SK-N-MC (cell line): ENCODE data around the gene CTNND2.
A peak's percentile ranks its signal among the peaks of the same experiment; 100 is the strongest.

Experiments
- DNase-seq: peaks from one replicate; pipeline ENCODE4 v3.0.0-alpha.2; 2011; ENCODE audit warnings: low read depth, low spot score
- H3K27ac ChIP-seq: fragments of 200-600 bp; sonication (generic); 2 replicates; pipeline ENCODE4 v1.5.1; 2016; ENCODE audit warnings: mixed run types
- H3K36me3 ChIP-seq: fragments of 200-600 bp; sonication (generic); 2 replicates; pipeline ENCODE4 v1.6.1; 2017; ENCODE audit warnings: antibody characterized with exemption, low read length, mixed read lengths; ENCODE audit not compliant: insufficient read depth
- H3K4me3 ChIP-seq: fragments of 200-600 bp; sonication (generic); 2 replicates; pipeline ENCODE4 v1.5.1; 2016
- H3K9ac ChIP-seq: fragments of 200-600 bp; sonication (generic); 2 replicates; pipeline ENCODE4 v1.8.0; 2017; ENCODE audit warnings: mixed run types, mixed read lengths; ENCODE audit not compliant: insufficient read length
- H3K9me3 ChIP-seq: fragments of 200-600 bp; sonication (generic); 2 replicates; pipeline ENCODE4 v1.6.1; 2017; ENCODE audit warnings: low read depth, mild to moderate bottlenecking, antibody characterized with exemption, low read length, moderate library complexity, mixed read lengths
- EZH2 ChIP-seq: fragments of 200-600 bp; sonication (generic); IDR thresholded peaks from one replicate; pipeline ENCODE4 v1.6.1; 2017; ENCODE audit warnings: antibody characterized with exemption
- FOXP2 ChIP-seq: optimal IDR thresholded peaks from 2 replicates; pipeline ENCODE3; 2011; ENCODE audit warnings: mild to moderate bottlenecking, moderate library complexity; ENCODE audit not compliant: insufficient read depth; ENCODE audit errors: extremely low read length, control extremely low read depth
- POLR2AphosphoS5 ChIP-seq: IDR thresholded peaks from 2 replicates; pipeline ENCODE4 v1.6.1; 2012; ENCODE audit warnings: mild to moderate bottlenecking, low read depth, low read length, borderline replicate concordance

CTNND2 gene

GRCh38 chr5:11519236-11519635 lies 385.0 kb downstream of the CTNND2 start:
- no peak overlapping the region for H3K27ac ChIP-seq
- no peak for DNase-seq
- no peaks in the 10 kb centered on the region for H3K36me3 ChIP-seq
- no peak for TF ChIP-seq EZH2
- TF ChIP-seq FOXP2: no peak
- TF ChIP-seq POLR2AphosphoS5: no peak
- H3K9me3 ChIP-seq: no peaks in the 10 kb centered on the region
- no peak overlapping the region for H3K9ac ChIP-seq
- H3K4me3 ChIP-seq: no peak overlapping the region

- no peaks in the 10 kb centered on the region for H3K36me3 ChIP-seq
- DNase-seq: no peak
- H3K9ac ChIP-seq: no peak overlapping the region
- TF ChIP-seq EZH2: no peak
- no peaks in the 10 kb centered on the region for H3K9me3 ChIP-seq
- H3K4me3 ChIP-seq: no peak overlapping the region
- no peak overlapping the region for H3K27ac ChIP-seq
Measured at GRCh38 chr5:11518676-11519075, 385.6 kb downstream of the CTNND2 start.

- H3K9ac ChIP-seq: no peak overlapping the region
- DNase-seq: no peak
- TF ChIP-seq POLR2AphosphoS5 (no peak), FOXP2 (no peak), EZH2 (no peak)
Measured at GRCh38 chr5:11514705-11515432, 389.4 kb downstream of the CTNND2 start.

GRCh38 chr5:11511878-11512277 lies 392.4 kb downstream of the CTNND2 start:
- Histone ChIP-seq H3K27ac (no peak overlapping the region), H3K4me3 (no peak overlapping the region), H3K9ac (no peak overlapping the region), H3K9me3 (no peaks in the 10 kb centered on the region), H3K36me3 (no peaks in the 10 kb centered on the region)
- DNase-seq: no peak
- TF ChIP-seq POLR2AphosphoS5 (no peak), EZH2 (no peak), FOXP2 (no peak)

More at GRCh38 chr5:11514705-11515432, 389.4 kb downstream of the CTNND2 start:
- Histone ChIP-seq H3K36me3 (no peaks in the 10 kb centered on the region), H3K9me3 (no peaks in the 10 kb centered on the region), H3K4me3 (no peak overlapping the region), H3K27ac (no peak overlapping the region)

- no peak overlapping the region for H3K9ac ChIP-seq
- H3K4me3 ChIP-seq: no peak overlapping the region
- DNase-seq: no peak
- H3K9me3 ChIP-seq: no peaks in the 10 kb centered on the region
- TF ChIP-seq EZH2 (no peak), POLR2AphosphoS5 (no peak), FOXP2 (no peak)
- H3K27ac ChIP-seq: no peak overlapping the region; the same call in 1 of the 2 replicates
- H3K36me3 ChIP-seq: no peaks in the 10 kb centered on the region
Measured at GRCh38 chr5:11510889-11511288, 393.4 kb downstream of the CTNND2 start.

GRCh38 chr5:11509793-11510192 lies 394.5 kb downstream of the CTNND2 start:
- TF ChIP-seq FOXP2 (no peak), EZH2 (no peak), POLR2AphosphoS5 (no peak)
- DNase-seq: no peak
- Histone ChIP-seq H3K36me3 (no peaks in the 10 kb centered on the region), H3K9ac (no peak overlapping the region), H3K4me3 (no peak overlapping the region), H3K9me3 (no peaks in the 10 kb centered on the region), H3K27ac (no peak overlapping the region; the same call in 1 of the 2 replicates)

GRCh38 chr5:11507156-11507910 lies 396.9 kb downstream of the CTNND2 start:
- H3K36me3 ChIP-seq: no peaks in the 10 kb centered on the region
- no peak overlapping the region for H3K9ac ChIP-seq
- H3K9me3 ChIP-seq: no peaks in the 10 kb centered on the region
- DNase-seq: no peak
- TF ChIP-seq FOXP2: no peak
- no peak for TF ChIP-seq POLR2AphosphoS5
- no peak for TF ChIP-seq EZH2
- H3K4me3 ChIP-seq: no peak overlapping the region
- H3K27ac ChIP-seq: no peak overlapping the region

- peak; percentile 59 for DNase-seq
- no peaks in the 10 kb centered on the region for H3K36me3 ChIP-seq
- H3K27ac ChIP-seq: peak overlapping the region; percentile 14
- TF ChIP-seq FOXP2: no peak
- no peak for TF ChIP-seq EZH2
- TF ChIP-seq POLR2AphosphoS5: no peak
- H3K4me3 ChIP-seq: peak overlapping the region; percentile 45
- H3K9ac ChIP-seq: peak overlapping the region; percentile 8
- no peaks in the 10 kb centered on the region for H3K9me3 ChIP-seq
Measured at GRCh38 chr5:11504886-11505193, 399.4 kb downstream of the CTNND2 start.
